Liver (tissue), 9 donors: ENCODE measurements around the gene NR3C1. TPM values are rescaled to one million over a fixed set of nuclear protein-coding genes. Genes with fewer than 3 reads are reported as not detected.
A peak's percentile ranks its signal among the peaks of the same experiment; 100 is the strongest.

Source experiments
- DNase-seq: peaks from one replicate; pipeline ENCODE4 v3.0.0-alpha.2; 2017; ENCODE audit warnings: low spot score
- H3K27ac ChIP-seq, 2 donors: one replicate each; pipeline ENCODE4 v1.7.0; 2013; ENCODE audit warnings: inconsistent platforms in 2 of 2, low read length in 2 of 2, control low read depth in 1 of 2, low read depth in 1 of 2, mild to moderate bottlenecking in 1 of 2
- H3K27me3 ChIP-seq, 4 donors: one replicate each; pipeline versions ENCODE4 v1.6.1 to v1.7.0; 2013; ENCODE audit warnings: low read length in 3 of 4, inconsistent platforms in 1 of 4, mild to moderate bottlenecking in 1 of 4, moderate library complexity in 1 of 4; ENCODE audit not compliant: control insufficient read depth in 4 of 4, insufficient read depth in 4 of 4
- H3K36me3 ChIP-seq, 4 donors: one replicate each; pipeline versions ENCODE4 v1.6.1 to v1.7.0; 2013; ENCODE audit warnings: low read length in 3 of 4, mild to moderate bottlenecking in 3 of 4, low read depth in 1 of 4, moderate library complexity in 1 of 4; ENCODE audit not compliant: control insufficient read depth in 4 of 4, insufficient read depth in 3 of 4
- H3K4me1 ChIP-seq, 4 donors: one replicate each; pipeline versions ENCODE4 v1.6.1 to v1.7.0; 2013; ENCODE audit warnings: low read length in 3 of 4, mild to moderate bottlenecking in 3 of 4, moderate library complexity in 1 of 4; ENCODE audit not compliant: control insufficient read depth in 4 of 4, insufficient read depth in 4 of 4
- H3K4me3 ChIP-seq, 3 donors: one replicate each; pipeline versions ENCODE4 v1.6.1 to v1.7.0; 2013; ENCODE audit warnings: low read length in 3 of 3, control low read depth in 1 of 3, low read depth in 1 of 3, mild to moderate bottlenecking in 1 of 3
- H3K9ac ChIP-seq, 2 donors: one replicate each; pipeline ENCODE4 v1.7.0; 2013; ENCODE audit warnings: low read length in 2 of 2, mild to moderate bottlenecking in 2 of 2, moderate library complexity in 2 of 2, control low read depth in 1 of 2, low read depth in 1 of 2
- H3K9me3 ChIP-seq, 4 donors: one replicate each; pipeline versions ENCODE4 v1.6.1 to v1.7.0; 2013; ENCODE audit warnings: low read length in 3 of 4; ENCODE audit not compliant: control insufficient read depth in 4 of 4
- CTCF ChIP-seq: fragments of 150-350 bp; IDR thresholded peaks from 2 replicates; pipeline ENCODE4 v1.5.1; 2017; ENCODE audit warnings: improper control_type of control experiment, low read depth, low read length; ENCODE audit not compliant: missing input control
- EGR1 ChIP-seq, 2 donors: IDR thresholded peaks; 2 replicates each; pipeline ENCODE4 v1.6.1; 2016 to 2018; ENCODE audit warnings: antibody characterized with exemption in 2 of 2, low read depth in 2 of 2
- FOXA1 ChIP-seq: IDR thresholded peaks from 2 replicates; pipeline ENCODE4 v1.6.1; 2016; ENCODE audit warnings: antibody characterized with exemption
- FOXA2 ChIP-seq: IDR thresholded peaks from 2 replicates; pipeline ENCODE4 v1.6.1; 2016; ENCODE audit warnings: antibody characterized with exemption
- GABPA ChIP-seq, 2 donors: IDR thresholded peaks in 1 of 2; conservative IDR thresholded peaks in 1 of 2; 2 replicates each; pipeline ENCODE4 v1.6.1; 2016; ENCODE audit warnings: antibody characterized with exemption in 2 of 2, mild to moderate bottlenecking in 1 of 2, moderate library complexity in 1 of 2
- HNF4A ChIP-seq, 2 donors: conservative IDR thresholded peaks; 2 replicates each; pipeline ENCODE4 v1.6.1; 2016; ENCODE audit warnings: antibody characterized with exemption in 2 of 2, mild to moderate bottlenecking in 2 of 2
- HNF4G ChIP-seq: IDR thresholded peaks from 2 replicates; pipeline ENCODE4 v1.6.1; 2016; ENCODE audit warnings: antibody characterized with exemption
- JUND ChIP-seq, 2 donors: IDR thresholded peaks; 2 replicates each; pipeline ENCODE4 v1.6.1; 2016; ENCODE audit warnings: antibody characterized with exemption in 2 of 2
- MAX ChIP-seq: IDR thresholded peaks from 2 replicates; pipeline ENCODE4 v1.6.1; 2016; ENCODE audit warnings: antibody characterized with exemption
- NR2F2 ChIP-seq: IDR thresholded peaks from 2 replicates; pipeline ENCODE4 v1.6.1; 2016; ENCODE audit warnings: antibody characterized with exemption
- RAD21 ChIP-seq, 2 donors: IDR thresholded peaks; 2 replicates each; pipeline ENCODE4 v1.6.1; 2016; ENCODE audit warnings: antibody characterized with exemption in 2 of 2, mild to moderate bottlenecking in 2 of 2
- RXRA ChIP-seq, 2 donors: IDR thresholded peaks; 2 replicates each; pipeline ENCODE4 v1.6.1; 2017 to 2018; ENCODE audit warnings: antibody characterized with exemption in 2 of 2, mild to moderate bottlenecking in 1 of 2
- SP1 ChIP-seq: IDR thresholded peaks from 2 replicates; pipeline ENCODE4 v1.6.1; 2018; ENCODE audit warnings: antibody characterized with exemption, mild to moderate bottlenecking
- TAF1 ChIP-seq: conservative IDR thresholded peaks from 2 replicates; pipeline ENCODE4 v1.6.1; 2016; ENCODE audit warnings: antibody characterized with exemption, mild to moderate bottlenecking
- YY1 ChIP-seq: IDR thresholded peaks from 2 replicates; pipeline ENCODE4 v1.6.1; 2016; ENCODE audit warnings: antibody characterized with exemption, mild to moderate bottlenecking
- WGBS: extraction: QIAGEN DNeasy Blood & Tissue Kit; methylation state at CpG from one replicate; pipeline ENCODE4 v1.1.7; 2013; 5-methylcytosine and 5-hydroxymethylcytosine counted together
- polyA plus RNA-seq, 2 donors: library from polyadenylated mRNA; stranded (reverse) in 1 of 2; unstranded in 1 of 2; fragments of 200-250 nt in 1 of 2; fragments of >200 nt in 1 of 2; fragmentation: Nextera tagmentation in 1 of 2; extraction: Ambion mirVana in 1 of 2; gene quantifications; one replicate each; pipeline versions ENCODE4 v1.2.1 to v1.2.3, GENCODE V29; 2013 to 2015
- total RNA-seq, 2 donors: library from RNA; depleted of rRNA; stranded (reverse); fragments of >200 nt; gene quantifications; one replicate each; pipeline ENCODE4 v1.2.3, GENCODE V29; 2014
- TF ChIP-seq, protein P1 (sequence below): IDR thresholded peaks from 2 replicates; pipeline ENCODE4 v1.6.1; 2016; ENCODE audit warnings: antibody characterized with exemption, mild to moderate bottlenecking
- TF ChIP-seq, protein P2 (sequence below): IDR thresholded peaks from 2 replicates; pipeline ENCODE4 v1.6.1; 2016; ENCODE audit warnings: antibody characterized with exemption
- TF ChIP-seq, protein P3 (sequence below): IDR thresholded peaks from 2 replicates; pipeline ENCODE4 v1.6.1; 2016; ENCODE audit warnings: antibody characterized with exemption
- donor health status: healthy.
- donor health status: healthy.
- donor health status: healthy.
- donor health status: healthy.
- donor health status: healthy.

Gene NR3C1
- total and polyA plus RNA-seq, 4 donors = 24.5 to 36.4 (median 29.0) TPM

GRCh38 chr5:143355710-143356109 lies 47.8 kb downstream of the NR3C1 start:
- no peaks in the 10 kb centered on the region for H3K27me3 ChIP-seq
- H3K4me3 ChIP-seq = no peak overlapping the region
- DNase-seq = peak; percentile 64
- peaks cover 13 to 62% (median 38%) of the 10 kb centered on the region in 4 donors for H3K4me1 ChIP-seq
- no peaks in the 10 kb centered on the region for H3K9me3 ChIP-seq
- H3K27ac ChIP-seq = peak overlapping the region in 1 of 2 donors; percentile 21
- no peaks in the 10 kb centered on the region for H3K36me3 ChIP-seq
- H3K9ac ChIP-seq = no peak overlapping the region
- TF ChIP-seq, protein P1, sequence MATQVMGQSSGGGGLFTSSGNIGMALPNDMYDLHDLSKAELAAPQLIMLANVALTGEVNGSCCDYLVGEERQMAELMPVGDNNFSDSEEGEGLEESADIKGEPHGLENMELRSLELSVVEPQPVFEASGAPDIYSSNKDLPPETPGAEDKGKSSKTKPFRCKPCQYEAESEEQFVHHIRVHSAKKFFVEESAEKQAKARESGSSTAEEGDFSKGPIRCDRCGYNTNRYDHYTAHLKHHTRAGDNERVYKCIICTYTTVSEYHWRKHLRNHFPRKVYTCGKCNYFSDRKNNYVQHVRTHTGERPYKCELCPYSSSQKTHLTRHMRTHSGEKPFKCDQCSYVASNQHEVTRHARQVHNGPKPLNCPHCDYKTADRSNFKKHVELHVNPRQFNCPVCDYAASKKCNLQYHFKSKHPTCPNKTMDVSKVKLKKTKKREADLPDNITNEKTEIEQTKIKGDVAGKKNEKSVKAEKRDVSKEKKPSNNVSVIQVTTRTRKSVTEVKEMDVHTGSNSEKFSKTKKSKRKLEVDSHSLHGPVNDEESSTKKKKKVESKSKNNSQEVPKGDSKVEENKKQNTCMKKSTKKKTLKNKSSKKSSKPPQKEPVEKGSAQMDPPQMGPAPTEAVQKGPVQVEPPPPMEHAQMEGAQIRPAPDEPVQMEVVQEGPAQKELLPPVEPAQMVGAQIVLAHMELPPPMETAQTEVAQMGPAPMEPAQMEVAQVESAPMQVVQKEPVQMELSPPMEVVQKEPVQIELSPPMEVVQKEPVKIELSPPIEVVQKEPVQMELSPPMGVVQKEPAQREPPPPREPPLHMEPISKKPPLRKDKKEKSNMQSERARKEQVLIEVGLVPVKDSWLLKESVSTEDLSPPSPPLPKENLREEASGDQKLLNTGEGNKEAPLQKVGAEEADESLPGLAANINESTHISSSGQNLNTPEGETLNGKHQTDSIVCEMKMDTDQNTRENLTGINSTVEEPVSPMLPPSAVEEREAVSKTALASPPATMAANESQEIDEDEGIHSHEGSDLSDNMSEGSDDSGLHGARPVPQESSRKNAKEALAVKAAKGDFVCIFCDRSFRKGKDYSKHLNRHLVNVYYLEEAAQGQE = peak; percentile 19
- peak; percentile 25 to 54 for TF ChIP-seq JUND (IDR thresholded peaks at IDR 0.05)
- no peak for TF ChIP-seq HNF4G
- no peak for TF ChIP-seq FOXA1
- TF ChIP-seq RXRA (IDR thresholded peaks at IDR 0.05) = peak in 1 of 2 donors; percentile 7

DNA sequence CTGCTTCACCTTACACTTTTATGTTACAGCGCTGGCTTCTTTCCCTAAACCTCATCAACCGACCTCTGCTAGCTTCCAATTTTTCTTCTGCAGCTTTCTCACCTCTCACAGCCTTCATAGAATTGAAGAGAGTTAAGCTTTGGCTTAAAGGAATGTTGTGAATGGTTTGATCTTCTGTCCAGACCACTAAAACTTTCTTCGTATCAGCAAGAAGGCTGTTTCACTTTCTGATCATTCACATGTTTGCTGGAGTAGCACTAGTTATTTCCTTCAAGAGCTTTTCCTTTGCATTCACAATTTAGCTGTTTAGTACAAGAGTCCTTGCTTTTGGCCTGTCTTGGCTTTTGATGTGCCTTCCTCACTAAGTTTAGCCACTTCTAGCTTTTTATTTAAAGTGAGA lies 49.5 kb downstream of the NR3C1 start:
- no peak for DNase-seq
- peak overlapping the region in 1 of 2 donors; percentile 7 for H3K27ac ChIP-seq
- H3K4me1 ChIP-seq = peaks cover 22 to 77% (median 52%) of the 10 kb centered on the region in 4 donors
- WGBS = 71% methylated on average over 3 of the region's 3 CpGs
- no peaks in the 10 kb centered on the region for H3K27me3 ChIP-seq
- no peaks in the 10 kb centered on the region for H3K36me3 ChIP-seq
- no peak overlapping the region for H3K4me3 ChIP-seq
- H3K9ac ChIP-seq = no peak overlapping the region
- H3K9me3 ChIP-seq = no peaks in the 10 kb centered on the region
- TF ChIP-seq TAF1 (no peak), CTCF (no peak), EGR1 (IDR thresholded peaks at IDR 0.05; ENCODE audit: low read depth in 2 of 2) (no peak), RXRA (IDR thresholded peaks at IDR 0.05) (no peak), SP1 (no peak), RAD21 (IDR thresholded peaks at IDR 0.05) (no peak), JUND (IDR thresholded peaks at IDR 0.05) (no peak), HNF4G (no peak), MAX (no peak), FOXA2 (no peak), HNF4A (conservative IDR thresholded peaks at IDR 0.05) (no peak), GABPA (IDR thresholded peaks at IDR 0.05 in 1 of 2, conservative IDR thresholded peaks at IDR 0.05 in 1 of 2) (no peak), FOXA1 (no peak), YY1 (no peak), NR2F2 (no peak)
- TF ChIP-seq, protein P2, sequence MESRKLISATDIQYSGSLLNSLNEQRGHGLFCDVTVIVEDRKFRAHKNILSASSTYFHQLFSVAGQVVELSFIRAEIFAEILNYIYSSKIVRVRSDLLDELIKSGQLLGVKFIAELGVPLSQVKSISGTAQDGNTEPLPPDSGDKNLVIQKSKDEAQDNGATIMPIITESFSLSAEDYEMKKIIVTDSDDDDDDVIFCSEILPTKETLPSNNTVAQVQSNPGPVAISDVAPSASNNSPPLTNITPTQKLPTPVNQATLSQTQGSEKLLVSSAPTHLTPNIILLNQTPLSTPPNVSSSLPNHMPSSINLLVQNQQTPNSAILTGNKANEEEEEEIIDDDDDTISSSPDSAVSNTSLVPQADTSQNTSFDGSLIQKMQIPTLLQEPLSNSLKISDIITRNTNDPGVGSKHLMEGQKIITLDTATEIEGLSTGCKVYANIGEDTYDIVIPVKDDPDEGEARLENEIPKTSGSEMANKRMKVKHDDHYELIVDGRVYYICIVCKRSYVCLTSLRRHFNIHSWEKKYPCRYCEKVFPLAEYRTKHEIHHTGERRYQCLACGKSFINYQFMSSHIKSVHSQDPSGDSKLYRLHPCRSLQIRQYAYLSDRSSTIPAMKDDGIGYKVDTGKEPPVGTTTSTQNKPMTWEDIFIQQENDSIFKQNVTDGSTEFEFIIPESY = no peak
- TF ChIP-seq, protein P1 = no peak
- TF ChIP-seq, protein P3, sequence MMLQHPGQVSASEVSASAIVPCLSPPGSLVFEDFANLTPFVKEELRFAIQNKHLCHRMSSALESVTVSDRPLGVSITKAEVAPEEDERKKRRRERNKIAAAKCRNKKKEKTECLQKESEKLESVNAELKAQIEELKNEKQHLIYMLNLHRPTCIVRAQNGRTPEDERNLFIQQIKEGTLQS = no peak
